Lung (tissue), 12 donors: Measurements from ENCODE around the gene KRT37. TPM values are rescaled to one million over a fixed set of nuclear protein-coding genes. Genes with fewer than 3 reads are reported as not detected.

ENCODE experiments used
- ATAC-seq: fragments of 200-7000 bp; cut with Tn5 transposase; one replicate; pipeline ENCODE4 v1.9.1; 2020; ENCODE audit warnings: moderate number of reproducible peaks; ENCODE audit not compliant: insufficient read depth, low FRiP score
- DNase-seq, 3 donors: peaks; one replicate each; pipeline ENCODE4 v3.0.0-alpha.2; 2013 to 2017
- H3K27ac ChIP-seq, 2 donors: one replicate each; pipeline ENCODE4 v1.5.1; 2013; ENCODE audit warnings: mild to moderate bottlenecking in 2 of 2, moderate library complexity in 2 of 2, control low read depth in 1 of 2, inconsistent platforms in 1 of 2, low read depth in 1 of 2, low read length in 1 of 2
- H3K27me3 ChIP-seq, 3 donors: one replicate each; pipeline ENCODE4 v1.5.1; 2013; ENCODE audit warnings: low read length in 2 of 3; ENCODE audit not compliant: control insufficient read depth in 3 of 3, insufficient read depth in 3 of 3
- H3K36me3 ChIP-seq, 4 donors: one replicate each; pipeline ENCODE4 v1.5.1; 2013; ENCODE audit warnings: low read length in 4 of 4, mild to moderate bottlenecking in 1 of 4, moderate library complexity in 1 of 4; ENCODE audit not compliant: control insufficient read depth in 4 of 4, insufficient read depth in 4 of 4
- H3K4me1 ChIP-seq, 5 donors: one replicate each; pipeline ENCODE4 v1.5.1; 2013; ENCODE audit warnings: low read length in 5 of 5, mild to moderate bottlenecking in 2 of 5, moderate library complexity in 1 of 5; ENCODE audit not compliant: control insufficient read depth in 5 of 5, insufficient read depth in 5 of 5
- H3K4me3 ChIP-seq: one replicate; pipeline ENCODE4 v1.5.1; 2013; ENCODE audit warnings: mild to moderate bottlenecking, control low read depth, moderate library complexity
- H3K9ac ChIP-seq, 2 donors: one replicate each; pipeline ENCODE4 v1.5.1; 2013; ENCODE audit warnings: low read length in 2 of 2, control low read depth in 1 of 2; ENCODE audit not compliant: insufficient read depth in 1 of 2
- H3K9me3 ChIP-seq, 4 donors: one replicate each; pipeline ENCODE4 v1.5.1; 2013; ENCODE audit warnings: low read length in 3 of 4, mild to moderate bottlenecking in 1 of 4, moderate library complexity in 1 of 4; ENCODE audit not compliant: control insufficient read depth in 4 of 4, insufficient read depth in 3 of 4
- whole genome bisulfite sequencing, 2 donors: extraction: QIAGEN DNeasy Blood & Tissue Kit; methylation state at CpG; one replicate each; pipeline ENCODE4 v1.1.7; 2013; 5-methylcytosine and 5-hydroxymethylcytosine counted together
- polyA plus RNA-seq, 2 donors: library from polyadenylated mRNA; stranded (reverse); fragments of 200-250 nt; gene quantifications; one replicate each; pipeline ENCODE4 v1.2.1, GENCODE V29; 2013
- total RNA-seq, 2 donors: library from RNA; depleted of rRNA in 1 of 2; stranded (reverse); fragments of >200 nt in 1 of 2; gene quantifications; one replicate each; pipeline ENCODE4 v1.2.1, GENCODE V29; 2014 to 2021
- TF ChIP-seq, protein P1 (sequence below): IDR thresholded peaks from 2 replicates; pipeline ENCODE4 v1.5.1; 2012; ENCODE audit warnings: mild to moderate bottlenecking; ENCODE audit errors: control extremely low read depth, extremely low read depth
- donor health status: control.
- donor health status: control.
- donor health status: Bipolar disorder and iron deficiency.
- donor health status: healthy.
- donor health status: DM: yes; HTN: yes; CAD: no.

The KRT37 gene
- total and polyA plus RNA-seq, 4 donors, result not detected

DNA sequence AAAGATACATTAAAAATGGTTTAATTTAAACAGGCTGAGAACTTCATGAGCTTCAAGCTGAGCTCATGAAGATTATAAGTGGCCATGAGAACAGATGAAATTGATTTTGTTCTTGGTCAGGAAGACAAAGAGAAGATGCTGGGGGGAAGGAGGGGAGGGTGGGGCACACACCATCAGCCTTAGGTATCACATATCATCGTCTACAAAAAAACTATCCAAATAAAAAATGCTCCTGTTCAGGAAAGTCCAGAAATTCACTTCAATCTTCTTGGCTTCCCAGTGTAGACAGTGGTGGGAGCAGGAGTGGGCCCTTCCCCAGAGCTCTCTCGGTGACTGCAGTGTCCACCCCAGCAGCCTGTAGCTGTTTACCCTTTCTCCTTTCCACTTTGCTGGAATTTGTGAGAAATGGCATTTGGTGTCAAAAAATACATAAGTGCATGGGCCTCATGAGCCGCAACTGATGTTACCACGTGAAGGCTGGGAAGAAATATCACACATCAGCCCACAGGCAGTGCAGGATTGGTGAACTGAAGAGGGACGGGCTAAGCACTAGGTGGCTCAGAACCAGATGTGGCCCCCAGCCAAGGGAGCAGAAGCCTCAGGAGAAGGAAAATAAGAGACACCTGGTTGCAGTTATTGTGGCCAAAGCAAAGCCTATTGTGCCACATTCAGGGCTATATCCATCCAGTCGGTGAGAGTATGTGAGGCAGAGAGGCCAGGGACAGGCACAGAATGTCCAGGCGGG lies 6.1 kb downstream of the KRT37 start:
- no peak for ATAC-seq
- Histone ChIP-seq H3K4me3 (no peak overlapping the region), H3K9me3 (peaks cover 0 to 1% (median 0%) of the 10 kb centered on the region in 4 donors), H3K27ac (no peak overlapping the region), H3K9ac (no peak overlapping the region), H3K36me3 (no peaks in the 10 kb centered on the region), H3K27me3 (no peaks in the 10 kb centered on the region), H3K4me1 (peaks cover 0 to 1% (median 0%) of the 10 kb centered on the region in 5 donors)
- 87 to 91% methylated on average over 7 of the region's 7 CpGs for WGBS, 2 donors
- TF ChIP-seq, protein P1, sequence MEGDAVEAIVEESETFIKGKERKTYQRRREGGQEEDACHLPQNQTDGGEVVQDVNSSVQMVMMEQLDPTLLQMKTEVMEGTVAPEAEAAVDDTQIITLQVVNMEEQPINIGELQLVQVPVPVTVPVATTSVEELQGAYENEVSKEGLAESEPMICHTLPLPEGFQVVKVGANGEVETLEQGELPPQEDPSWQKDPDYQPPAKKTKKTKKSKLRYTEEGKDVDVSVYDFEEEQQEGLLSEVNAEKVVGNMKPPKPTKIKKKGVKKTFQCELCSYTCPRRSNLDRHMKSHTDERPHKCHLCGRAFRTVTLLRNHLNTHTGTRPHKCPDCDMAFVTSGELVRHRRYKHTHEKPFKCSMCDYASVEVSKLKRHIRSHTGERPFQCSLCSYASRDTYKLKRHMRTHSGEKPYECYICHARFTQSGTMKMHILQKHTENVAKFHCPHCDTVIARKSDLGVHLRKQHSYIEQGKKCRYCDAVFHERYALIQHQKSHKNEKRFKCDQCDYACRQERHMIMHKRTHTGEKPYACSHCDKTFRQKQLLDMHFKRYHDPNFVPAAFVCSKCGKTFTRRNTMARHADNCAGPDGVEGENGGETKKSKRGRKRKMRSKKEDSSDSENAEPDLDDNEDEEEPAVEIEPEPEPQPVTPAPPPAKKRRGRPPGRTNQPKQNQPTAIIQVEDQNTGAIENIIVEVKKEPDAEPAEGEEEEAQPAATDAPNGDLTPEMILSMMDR, result no peak
- no peak for DNase-seq

DNA sequence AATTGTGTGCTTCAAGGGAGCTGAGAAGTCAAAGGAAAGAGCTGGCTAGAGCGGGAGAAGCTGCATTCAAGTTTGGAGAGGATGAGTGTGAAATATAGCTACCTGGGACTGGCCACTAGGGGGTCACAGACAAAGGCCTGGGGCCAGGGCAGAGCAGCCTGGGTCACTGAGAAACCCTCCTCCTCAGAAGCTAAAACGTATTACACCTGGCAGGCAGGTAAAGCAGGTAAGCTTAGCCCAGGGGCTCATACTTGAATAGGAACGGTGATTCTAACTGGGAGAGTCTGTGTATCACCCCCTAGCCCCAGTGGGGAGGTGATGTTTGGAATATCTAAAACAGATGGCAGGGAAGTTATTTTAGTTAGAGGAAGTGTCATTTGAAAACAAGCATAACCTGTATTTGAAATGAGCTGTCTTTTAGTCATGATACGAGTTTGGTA lies 6.8 kb downstream of the KRT37 start:
- H3K27me3 ChIP-seq, result no peaks in the 10 kb centered on the region
- H3K27ac ChIP-seq, result no peak overlapping the region
- 45 to 46% methylated on average over 4 of the region's 4 CpGs for WGBS, 2 donors
- DNase-seq, result no peak
- ATAC-seq, result no peak
- no peak overlapping the region for H3K9ac ChIP-seq
- no peaks in the 10 kb centered on the region for H3K36me3 ChIP-seq
- TF ChIP-seq, protein P1, result no peak
- peaks cover 0 to 1% (median 0%) of the 10 kb centered on the region in 4 donors for H3K9me3 ChIP-seq
- no peak overlapping the region for H3K4me3 ChIP-seq
- peaks cover 0 to 1% (median 0%) of the 10 kb centered on the region in 5 donors for H3K4me1 ChIP-seq

DNA sequence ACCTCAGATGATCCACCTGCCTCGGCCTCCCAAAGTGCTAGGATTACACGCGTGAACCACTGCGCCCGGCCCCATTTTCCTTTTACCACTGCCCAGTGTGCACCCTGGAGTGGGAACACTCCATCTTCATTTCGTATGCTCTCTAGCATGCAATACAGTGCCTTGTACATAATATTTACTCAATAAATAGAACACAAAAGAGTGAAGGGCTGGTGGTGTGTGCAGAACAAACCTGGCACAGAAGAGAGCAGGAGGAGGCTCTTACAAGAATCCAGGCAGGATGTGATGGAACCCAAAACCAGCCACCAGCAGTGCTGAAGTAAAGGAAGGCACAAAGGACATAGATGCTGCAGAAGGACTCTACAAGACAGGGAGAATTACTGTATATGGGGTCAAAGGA lies 7.3 kb downstream of the KRT37 start:
- DNase-seq (no peak), ATAC-seq (no peak)
- no peaks in the 10 kb centered on the region for H3K27me3 ChIP-seq
- H3K27ac ChIP-seq, result no peak overlapping the region
- no peak overlapping the region for H3K9ac ChIP-seq
- no peaks in the 10 kb centered on the region for H3K36me3 ChIP-seq
- no peak overlapping the region for H3K4me3 ChIP-seq
- H3K4me1 ChIP-seq, result peaks cover 0 to 1% (median 0%) of the 10 kb centered on the region in 5 donors
- TF ChIP-seq, protein P1, result no peak
- peaks cover 0 to 1% (median 0%) of the 10 kb centered on the region in 4 donors for H3K9me3 ChIP-seq
- WGBS, 2 donors, result 90 to 92% methylated on average over 6 of the region's 6 CpGs
